GM19099 (cell line): ENCODE results near the gene RCVRN.

ENCODE experiments used
- POLR2A ChIP-seq: IDR thresholded peaks from 3 replicates; pipeline ENCODE4 v1.6.1; 2011; ENCODE audit warnings: low read depth; ENCODE audit not compliant: insufficient read length; ENCODE audit errors: extremely low read depth

Gene RCVRN

DNA sequence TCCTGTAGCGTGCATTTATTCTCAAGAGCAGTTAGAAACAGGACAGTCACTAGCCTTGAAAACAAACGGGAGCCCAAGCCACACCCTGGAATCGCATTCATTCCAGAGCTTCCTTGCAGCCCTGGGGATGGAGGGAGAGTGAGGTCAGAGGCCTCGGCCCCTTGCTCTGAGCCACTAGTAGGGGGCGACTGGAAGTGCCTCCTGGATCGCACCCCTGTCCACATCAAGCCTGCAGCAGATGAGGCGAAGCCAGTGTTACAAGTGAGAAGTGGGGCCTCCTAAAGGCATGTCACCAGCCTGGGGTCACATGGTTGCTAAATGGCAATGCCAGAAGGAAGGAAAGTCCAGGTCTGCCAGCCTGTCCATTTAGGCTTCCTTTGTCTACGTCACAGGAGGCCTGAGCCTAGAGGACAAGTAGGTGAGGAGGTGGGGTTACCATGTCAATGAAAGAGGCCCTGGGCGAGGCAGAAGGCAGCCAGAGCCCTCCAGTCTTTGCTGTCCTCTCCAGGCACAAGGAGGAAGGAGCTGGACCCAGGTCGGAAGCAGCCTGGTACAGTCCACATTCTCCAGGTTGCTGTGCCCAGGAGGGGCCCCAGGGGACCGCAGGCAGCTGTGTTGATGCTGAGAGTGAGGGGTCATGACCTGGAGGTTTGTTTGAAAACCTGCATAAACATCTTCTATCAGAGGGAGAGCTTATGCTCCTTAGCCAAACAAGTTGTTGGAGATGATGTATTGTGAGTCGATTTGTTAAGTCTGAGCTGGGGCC, 3.0 kb upstream of the RCVRN start:
- no peak for TF ChIP-seq POLR2A

DNA sequence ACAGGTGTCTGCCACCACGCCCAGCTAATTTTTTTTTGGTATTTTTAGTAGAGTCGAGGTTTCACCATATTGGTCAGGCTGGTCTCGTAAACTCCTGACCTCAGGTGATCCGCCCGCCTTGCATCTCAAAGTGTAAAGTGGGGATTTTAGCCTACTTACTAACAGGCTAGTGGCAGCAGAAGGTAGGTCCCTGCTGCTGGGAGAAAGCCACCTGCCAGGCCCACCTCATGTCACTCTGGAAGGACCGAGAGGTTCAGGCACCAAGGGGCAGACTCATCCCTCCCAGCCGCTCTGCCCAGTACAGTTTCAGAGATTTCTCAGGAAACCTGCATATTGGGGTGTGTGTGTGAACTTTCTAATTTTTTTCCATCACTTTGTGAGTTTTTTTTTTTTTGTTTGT, 2.1 kb upstream of the RCVRN start:
- no peak for TF ChIP-seq POLR2A

DNA sequence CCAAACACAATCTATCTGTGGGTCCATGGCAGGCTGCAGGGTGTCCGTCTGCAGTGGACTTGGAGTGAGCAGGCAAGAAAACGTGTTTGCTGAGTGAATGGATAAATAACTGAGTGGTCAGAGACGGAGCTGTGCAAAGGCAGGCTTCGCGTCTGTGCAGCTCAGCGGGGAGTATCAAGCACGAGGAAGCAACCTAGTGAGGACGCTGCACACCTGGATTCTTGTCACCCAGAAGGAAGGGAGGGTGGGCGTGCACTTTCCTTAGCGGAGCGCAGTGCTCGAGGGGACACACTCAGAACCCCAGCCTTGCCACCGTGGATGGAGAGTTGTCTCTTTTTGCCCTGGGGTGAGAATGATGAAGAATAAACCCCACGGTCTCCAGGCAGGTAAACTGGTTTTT, 1.5 kb upstream of the RCVRN start:
- TF ChIP-seq POLR2A, result no peak

GRCh38 chr17:9905902-9906301, 831 bp upstream of the RCVRN start:
- TF ChIP-seq POLR2A, result no peak

GRCh38 chr17:9904277-9905077, 594 bp downstream of the RCVRN start:
- TF ChIP-seq POLR2A, result no peak

- TF ChIP-seq POLR2A, result no peak
Observed at GRCh38 chr17:9902120-9902519, 3.0 kb downstream of the RCVRN start.

DNA sequence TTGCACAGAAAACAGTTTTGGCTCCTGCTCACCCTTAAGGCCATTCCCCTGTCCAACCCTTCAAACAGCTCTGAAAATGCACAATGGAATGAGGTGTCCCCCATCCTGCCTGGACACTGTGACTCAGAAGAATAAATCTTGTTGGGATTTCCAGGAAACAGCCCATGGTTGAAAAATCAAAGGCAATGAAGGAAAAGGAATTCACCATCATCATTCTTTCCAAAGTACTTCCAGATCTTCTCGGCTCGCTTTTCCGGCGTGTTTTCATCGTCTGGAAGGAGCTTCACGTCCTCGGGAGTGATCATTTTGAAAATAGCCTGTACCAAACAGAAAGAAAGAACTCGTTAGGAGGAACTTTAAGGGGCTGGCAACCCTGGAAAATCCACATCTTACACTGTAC, 4.3 kb downstream of the RCVRN start:
- no peak for TF ChIP-seq POLR2A

GRCh38 chr17:9900044-9900594, 5.0 kb downstream of the RCVRN start:
- no peak for TF ChIP-seq POLR2A

DNA sequence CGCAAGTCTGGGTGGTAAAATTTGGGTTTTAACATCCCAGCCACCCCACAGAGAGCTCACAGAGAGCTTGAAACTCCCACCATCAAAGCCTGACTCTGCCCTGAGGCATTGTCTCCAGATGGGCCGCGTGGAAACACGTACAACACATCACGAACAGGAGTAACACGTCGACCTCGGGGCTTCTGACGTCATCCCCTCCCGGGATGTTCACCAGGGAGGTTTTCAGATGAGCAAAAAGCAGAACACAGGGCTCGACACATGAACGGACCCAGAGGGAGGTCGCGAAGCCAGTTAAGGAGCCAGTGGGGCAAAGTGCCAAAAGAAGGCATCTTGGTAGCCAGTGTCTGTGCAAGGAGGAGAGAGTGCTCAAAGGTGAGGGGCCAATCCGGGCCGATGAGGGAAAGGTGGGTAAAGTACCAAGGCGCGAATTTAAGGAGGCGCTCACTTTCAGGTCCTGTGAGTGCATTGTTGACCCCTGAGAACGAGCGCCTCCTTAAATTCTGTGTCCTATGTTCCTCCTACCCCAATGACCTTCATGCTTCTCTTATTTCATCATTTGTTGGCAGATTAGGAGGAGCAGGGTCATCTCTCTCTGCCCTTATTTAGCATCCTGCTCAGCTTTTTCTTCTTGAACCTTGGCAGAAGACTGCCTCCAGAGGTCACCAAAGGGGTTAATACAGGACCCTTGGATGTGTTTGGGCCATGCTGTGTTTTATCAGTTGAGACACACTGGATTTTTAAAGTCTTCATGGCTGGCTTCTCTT, 5.6 kb downstream of the RCVRN start:
- TF ChIP-seq POLR2A, result no peak

DNA sequence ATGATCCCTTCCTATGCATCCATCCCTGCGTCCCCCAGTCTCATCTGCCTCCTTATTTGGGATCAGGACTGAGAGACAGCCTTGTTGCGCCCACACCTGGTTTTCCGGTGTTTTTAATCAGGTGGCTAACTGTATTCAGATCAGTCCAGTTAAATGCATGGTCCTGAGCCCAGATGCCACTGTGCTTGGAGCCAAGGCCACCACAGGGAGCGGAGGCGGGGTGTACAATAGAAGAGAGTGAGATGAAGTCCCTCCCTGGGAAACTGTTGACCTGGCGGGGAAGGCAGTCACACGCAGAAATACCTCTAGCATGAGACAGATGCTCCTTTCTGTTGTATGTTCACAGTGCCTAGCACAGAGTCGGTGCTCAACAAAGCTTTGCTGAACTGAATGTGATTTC, 6.3 kb downstream of the RCVRN start:
- TF ChIP-seq POLR2A, result no peak

DNA sequence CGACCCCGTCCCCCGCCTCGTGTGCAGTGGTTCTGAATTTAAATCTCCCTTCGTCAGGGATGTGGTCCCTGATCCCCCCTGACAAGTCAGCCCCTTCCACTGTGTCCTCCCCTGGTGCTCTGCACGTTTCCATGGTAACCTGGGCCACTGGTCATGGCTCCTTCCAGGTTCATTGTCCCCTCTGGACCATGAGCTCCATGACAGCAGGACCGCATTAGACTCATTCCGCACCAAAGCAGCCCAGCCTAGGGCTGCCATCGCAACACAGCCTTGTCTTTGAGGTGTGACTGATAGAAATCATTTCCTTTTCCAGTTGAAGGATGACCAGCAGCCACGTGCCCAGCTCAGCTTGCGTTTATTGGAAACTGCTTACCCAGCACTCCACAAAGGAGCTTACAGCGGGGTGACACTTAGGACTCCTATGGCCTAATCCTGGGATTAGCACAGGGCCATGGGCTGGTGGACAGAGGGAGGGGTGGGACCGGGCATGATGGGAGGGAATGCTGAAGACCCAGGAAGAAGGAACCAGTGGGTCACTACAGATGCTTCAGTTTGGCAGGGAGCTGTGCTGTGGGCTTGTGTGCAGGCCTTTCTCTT, 7.6 kb downstream of the RCVRN start:
- no peak for TF ChIP-seq POLR2A

- no peak for TF ChIP-seq POLR2A
Observed at GRCh38 chr17:9895923-9896322, 9.1 kb downstream of the RCVRN start.

DNA sequence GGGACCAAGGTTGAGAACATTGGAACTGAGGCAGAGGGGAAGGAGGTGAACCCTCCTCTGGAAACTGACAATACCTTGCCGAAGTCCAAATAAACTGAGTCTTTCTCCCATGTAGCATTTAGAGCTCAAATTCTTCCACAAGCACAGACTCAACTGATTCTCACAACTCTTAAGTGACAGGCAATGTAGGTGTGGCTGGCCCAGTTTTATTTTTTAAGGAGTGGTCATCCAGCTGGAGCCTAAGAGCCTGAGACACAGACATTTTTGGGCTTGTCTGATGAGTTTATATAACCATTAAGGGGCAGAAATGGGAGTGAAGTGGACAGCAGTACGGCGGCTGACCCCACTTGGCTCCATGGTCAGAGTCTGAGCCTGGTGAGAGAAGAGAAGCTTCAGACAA, 10.8 kb downstream of the RCVRN start:
- TF ChIP-seq POLR2A, result no peak

DNA sequence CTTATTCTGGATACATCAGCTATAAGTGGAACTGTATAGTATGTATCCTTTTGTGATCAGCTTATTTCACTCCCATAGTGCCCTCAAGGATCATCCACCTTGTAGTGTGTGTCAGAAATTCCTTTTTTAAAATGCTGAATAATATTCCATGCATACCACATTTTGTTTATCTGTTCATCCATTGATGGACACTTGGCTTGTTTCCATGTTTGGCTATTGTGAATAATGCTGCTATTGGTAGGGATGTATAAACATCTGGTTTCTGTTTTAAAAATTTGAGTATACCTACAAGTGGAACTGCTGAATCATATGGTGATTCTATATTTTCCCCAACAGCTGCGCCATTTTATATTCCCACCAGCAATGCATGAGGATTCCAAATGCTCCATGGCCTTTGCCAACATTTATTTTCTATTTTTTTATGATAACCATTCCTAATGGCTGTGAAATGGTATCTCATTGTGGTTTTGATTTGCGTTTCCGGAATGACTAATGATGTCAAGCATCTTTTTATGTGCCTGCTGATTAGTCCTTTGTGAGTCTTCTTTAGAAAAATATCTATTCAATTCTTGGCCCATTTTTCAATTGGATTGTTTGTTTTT, 11.6 kb downstream of the RCVRN start:
- no peak for TF ChIP-seq POLR2A

GRCh38 chr17:9890124-9890523, 14.9 kb downstream of the RCVRN start:
- no peak for TF ChIP-seq POLR2A

DNA sequence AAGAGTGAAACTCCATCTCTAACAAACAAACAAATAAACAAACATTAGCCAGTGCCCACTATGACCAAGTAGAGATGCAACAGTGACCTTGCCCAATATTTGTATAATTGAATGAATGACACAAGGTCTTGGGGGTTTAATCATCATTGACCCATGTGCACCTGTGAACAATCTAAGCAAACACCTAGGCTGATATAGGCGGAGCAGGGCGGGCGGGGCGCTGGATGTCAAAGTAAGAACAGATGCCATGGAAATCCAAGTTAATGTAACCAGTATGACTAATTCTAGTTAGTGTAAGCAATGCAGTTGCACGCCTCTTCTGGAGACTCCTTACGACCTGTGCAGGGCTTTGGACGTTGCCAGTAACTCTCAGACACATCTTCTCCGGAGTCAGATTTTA, 17.6 kb downstream of the RCVRN start:
- no peak for TF ChIP-seq POLR2A
